Muscle of arm (tissue), 12 donors: ENCODE measurements around the gene SSR2. TPM values are rescaled to one million over a fixed set of nuclear protein-coding genes. Genes with fewer than 3 reads are reported as not detected.
"Not testable (repeated sequence)": the region's sequence is repeated elsewhere in the genome, so short reads cannot be mapped to it uniquely, and the experiment has no call there.

ENCODE experiments used
- DNase-seq: peaks from one replicate; pipeline ENCODE4 v3.0.0-alpha.2; 2013
- polyA plus RNA-seq, 12 donors: library from polyadenylated mRNA; unstranded; fragments of 120-200 nt; gene quantifications; one replicate each; pipeline ENCODE4 v1.2.1, GENCODE V29; 2013; ENCODE audit not compliant: insufficient read length in 12 of 12

The SSR2 gene
- polyA plus RNA-seq, 12 donors = 209 to 317 (median 230) TPM; not detected in 1

- DNase-seq = no peak
Measured at GRCh38 chr1:156001021-156001661, 19.6 kb downstream of the SSR2 start.

- DNase-seq = no peak
Measured at GRCh38 chr1:155999964-156000363, 20.8 kb downstream of the SSR2 start.

- no peak for DNase-seq
Measured at GRCh38 chr1:155996166-155996565, 24.6 kb downstream of the SSR2 start.

- DNase-seq = no peak
Measured at GRCh38 chr1:155993595-155993994, 27.2 kb downstream of the SSR2 start.

GRCh38 chr1:155990005-155990739, 30.6 kb downstream of the SSR2 start:
- no peak for DNase-seq

GRCh38 chr1:155989242-155990004, 31.3 kb downstream of the SSR2 start:
- peak; percentile 82 for DNase-seq

- not testable (repeated sequence) for DNase-seq
Measured at GRCh38 chr1:155984903-155985645, 35.7 kb downstream of the SSR2 start.

GRCh38 chr1:155984341-155984740, 36.4 kb downstream of the SSR2 start:
- DNase-seq = no peak

- DNase-seq = peak; percentile 90
Measured at GRCh38 chr1:155983191-155984024, 37.3 kb downstream of the SSR2 start.

- no peak for DNase-seq
Measured at GRCh38 chr1:155982106-155982505, 38.6 kb downstream of the SSR2 start.

- DNase-seq = no peak
Measured at GRCh38 chr1:155981266-155982088, 39.3 kb downstream of the SSR2 start.

- DNase-seq = peak; percentile 31
Measured at GRCh38 chr1:155979597-155980343, 41.0 kb downstream of the SSR2 start.

- DNase-seq = no peak
Measured at GRCh38 chr1:155978973-155979429, 41.8 kb downstream of the SSR2 start.

GRCh38 chr1:155978325-155978972, 42.3 kb downstream of the SSR2 start, which contains the start of gene ARHGEF2:
TSS of gene ARHGEF2 (minus strand) at chr1:155978547. CDS start at chr1:155978427, 120 bp downstream.
- DNase-seq = peak; percentile 79

- peak; percentile 56 for DNase-seq
Measured at GRCh38 chr1:155977690-155978324, 42.9 kb downstream of the SSR2 start.

- DNase-seq = no peak
Measured at GRCh38 chr1:155976913-155977689, 43.6 kb downstream of the SSR2 start.
